GM21447 (cell line): ENCODE data around the gene CLK4.

Source experiments
- ATAC-seq: cut with Tn5 transposase; IDR thresholded peaks from one replicate; pipeline ENCODE4 v1.9.1; 2021; ENCODE audit not compliant: unreplicated experiment

Gene CLK4

DNA sequence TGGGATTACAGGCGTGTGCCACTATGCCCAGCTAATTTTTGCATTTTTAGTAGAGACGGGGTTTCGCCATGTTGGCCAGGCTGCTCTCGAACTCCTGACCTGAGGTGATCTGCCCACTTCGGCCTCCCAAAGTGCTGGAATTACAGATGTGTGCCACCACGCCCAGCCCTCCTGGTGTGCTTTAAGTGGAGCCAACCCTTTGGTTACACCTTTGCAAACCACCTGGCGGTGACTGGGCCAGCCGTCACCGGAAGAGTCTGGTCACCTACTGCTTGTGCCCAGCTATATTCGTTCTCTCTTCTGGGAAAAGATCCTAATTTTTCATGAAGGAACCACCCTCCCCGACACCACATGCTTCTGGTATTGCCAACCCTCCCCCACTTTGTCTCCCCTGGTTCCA is 72.5 kb downstream of the CLK4 start:
- no peak for ATAC-seq

DNA sequence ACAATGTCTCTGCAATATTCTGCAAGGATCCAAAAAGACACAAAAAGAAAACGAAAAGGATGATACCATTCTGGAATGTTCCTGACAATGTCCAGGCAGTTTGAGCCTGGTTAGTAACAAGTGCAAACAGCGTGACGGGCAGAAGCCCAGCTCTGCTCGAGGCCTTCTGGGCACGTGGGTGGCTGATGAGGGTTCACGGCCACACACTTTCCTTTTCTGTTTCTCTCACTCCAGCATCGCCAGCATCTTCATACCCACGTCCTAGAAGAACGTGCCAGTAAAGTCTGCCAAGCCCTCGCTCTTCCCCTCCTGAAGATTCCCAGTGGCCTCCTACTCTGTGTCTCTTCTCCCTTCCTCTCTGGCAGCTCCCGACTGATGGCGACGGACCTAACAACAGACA is 73.3 kb downstream of the CLK4 start:
- no peak for ATAC-seq
